ENCODE data around the gene ACOX1.

The ACOX1 gene

GRCh38 chr17:75893305-75894048, 85.5 kb downstream of the ACOX1 start:
- DNase-seq (ENCODE audit: low spot score) (no peak), FAIRE-seq (no peak)

- no peak for DNase-seq (ENCODE audit: low spot score)
- FAIRE-seq, result no peak
These were observed 86.3 kb downstream of the ACOX1 start for GRCh38 chr17:75892556-75893224.

GRCh38 chr17:75891605-75892555, 87.1 kb downstream of the ACOX1 start:
- peak; percentile 95 for FAIRE-seq

More at GRCh38 chr17:75891605-75892555, 87.1 kb downstream of the ACOX1 start:
- DNase-seq (ENCODE audit: low spot score), result no peak

Data from urothelium cell line (cell line).